GM23338 (cell line): ENCODE data around the gene RNF217. TPM values are rescaled to one million over a fixed set of nuclear protein-coding genes. Genes with fewer than 3 reads are reported as not detected.

Experiments used
- ATAC-seq: fragments of 200-7000 bp; cut with Tn5 transposase; 3 replicates; pipeline ENCODE4 v1.9.1; 2020
- DNase-seq: peaks from one replicate; pipeline ENCODE4 v3.0.0-alpha.2; 2015; ENCODE audit warnings: low spot score
- H2AFZ ChIP-seq: fragments of 200-600 bp; sonication (generic); 2 replicates; pipeline ENCODE4 v1.8.0; 2016; ENCODE audit warnings: antibody characterized with exemption, mild to moderate bottlenecking, moderate library complexity
- H3F3A ChIP-seq: fragments of 200-600 bp; sonication (generic); replicated peaks from 2 replicates; pipeline ENCODE4 v1.8.0; 2017; ENCODE audit warnings: antibody characterized with exemption, mixed run types, low read depth
- H3K27ac ChIP-seq: fragments of 200-600 bp; sonication (generic); 2 replicates; pipeline ENCODE4 v1.6.1; 2016; ENCODE audit warnings: low read depth
- H3K27me3 ChIP-seq: fragments of 200-600 bp; sonication (generic); 2 replicates; pipeline ENCODE4 v1.8.0; 2016; ENCODE audit warnings: mild to moderate bottlenecking, mixed run types, moderate library complexity; ENCODE audit not compliant: insufficient read depth
- H3K36me3 ChIP-seq: fragments of 200-600 bp; sonication (generic); 2 replicates; pipeline ENCODE4 v1.8.0; 2016; ENCODE audit warnings: mild to moderate bottlenecking; ENCODE audit not compliant: insufficient read depth
- H3K4me1 ChIP-seq: fragments of 200-600 bp; sonication (generic); 2 replicates; pipeline ENCODE4 v1.8.0; 2016; ENCODE audit warnings: mild to moderate bottlenecking, moderate library complexity; ENCODE audit not compliant: insufficient read depth
- H3K4me2 ChIP-seq: fragments of 200-600 bp; sonication (generic); 2 replicates; pipeline ENCODE4 v1.7.1; 2017; ENCODE audit warnings: mixed run types
- H3K4me3 ChIP-seq: fragments of 200-600 bp; sonication (generic); 2 replicates; pipeline ENCODE4 v1.6.1; 2016; ENCODE audit warnings: mixed run types
- H3K79me2 ChIP-seq: fragments of 200-600 bp; sonication (generic); replicated peaks from 2 replicates; pipeline ENCODE4 v1.8.0; 2017; ENCODE audit warnings: mild to moderate bottlenecking; ENCODE audit not compliant: insufficient read depth
- H3K9me2 ChIP-seq: fragments of 200-600 bp; sonication (generic); 2 replicates; pipeline ENCODE4 v1.8.0; 2017; ENCODE audit not compliant: insufficient read depth
- H4K20me1 ChIP-seq: fragments of 200-600 bp; sonication (generic); replicated peaks from 2 replicates; pipeline ENCODE4 v1.8.0; 2017; ENCODE audit warnings: mild to moderate bottlenecking; ENCODE audit not compliant: insufficient read depth
- H3K27ac Mint-ChIP-seq: 2 replicates; pipeline ENCODE4 v1.8.0; 2020; ENCODE audit warnings: inconsistent platforms, mild to moderate bottlenecking, moderate library complexity, mixed read lengths
- H3K27me3 Mint-ChIP-seq: 3 replicates; pipeline ENCODE4 v1.8.0; 2022; ENCODE audit warnings: low read depth, mild to moderate bottlenecking, moderate library complexity, mixed read lengths, inconsistent platforms; ENCODE audit not compliant: insufficient read depth, poor library complexity
- H3K36me3 Mint-ChIP-seq: 3 replicates; pipeline ENCODE4 v1.8.0; 2021; ENCODE audit warnings: low read depth, mild to moderate bottlenecking, inconsistent platforms, moderate library complexity, mixed read lengths
- H3K4me1 Mint-ChIP-seq: 3 replicates; pipeline ENCODE4 v1.8.0; 2020; ENCODE audit warnings: mild to moderate bottlenecking, inconsistent platforms, mixed read lengths
- H3K4me3 Mint-ChIP-seq: 3 replicates; pipeline ENCODE4 v1.8.0; 2021; ENCODE audit warnings: moderate library complexity, mild to moderate bottlenecking, inconsistent platforms, mixed read lengths
- H3K9me3 Mint-ChIP-seq: 3 replicates; pipeline ENCODE4 v1.8.0; 2020; ENCODE audit warnings: moderate library complexity, mild to moderate bottlenecking, inconsistent platforms, mixed read lengths
- CREB1 ChIP-seq: fragments of 250-450 bp; sonication (Bioruptor Pico); IDR thresholded peaks from 2 replicates; pipeline ENCODE4 v1.5.0; 2020; ENCODE audit warnings: low read depth, mild to moderate bottlenecking, moderate library complexity
- EZH2 ChIP-seq: fragments of 200-600 bp; sonication (generic); IDR thresholded peaks from one replicate; pipeline ENCODE4 v1.8.0; 2017; ENCODE audit warnings: antibody characterized with exemption, mild to moderate bottlenecking, low read depth; ENCODE audit not compliant: unreplicated experiment
- EZH2phosphoT487 ChIP-seq: fragments of 200-600 bp; sonication (generic); IDR thresholded peaks from one replicate; pipeline ENCODE4 v1.8.1; 2018; ENCODE audit warnings: antibody characterized with exemption; ENCODE audit not compliant: unreplicated experiment
- NANOG ChIP-seq: IDR thresholded peaks from 2 replicates; pipeline ENCODE4 v1.6.1; 2016; ENCODE audit warnings: antibody characterized with exemption, borderline replicate concordance
- POLR2AphosphoS5 ChIP-seq: IDR thresholded peaks from 2 replicates; pipeline ENCODE4 v1.6.1; 2016; ENCODE audit warnings: antibody characterized with exemption, low read depth
- STAT1 ChIP-seq: IDR thresholded peaks from one replicate; pipeline ENCODE4 v1.6.1; 2016; ENCODE audit warnings: antibody characterized with exemption; ENCODE audit not compliant: unreplicated experiment
- ZNF114 ChIP-seq: fragments of 250-450 bp; sonication (Bioruptor Pico); IDR thresholded peaks from 2 replicates; pipeline ENCODE4 v1.5.0; 2020; ENCODE audit warnings: mild to moderate bottlenecking, moderate library complexity
- ZNF331 ChIP-seq: fragments of 250-450 bp; sonication (Bioruptor Pico); IDR thresholded peaks from 2 replicates; pipeline ENCODE4 v1.5.0; 2020; ENCODE audit warnings: low read depth, mild to moderate bottlenecking, moderate library complexity
- polyA plus RNA-seq: library from polyadenylated mRNA; unstranded; fragments of >200 nt; fragmentation: Nextera tagmentation; extraction: Ambion mirVana; gene quantifications from 2 replicates; pipeline ENCODE4 v1.2.1, GENCODE V29; 2016
- total RNA-seq: library from RNA; depleted of rRNA; stranded (reverse); fragments of >200 nt; shearing (Covaris generic); gene quantifications from 2 replicates; pipeline ENCODE4 v1.2.3, GENCODE V29; 2014
- TF ChIP-seq, protein P1 (sequence below): fragments of 250-450 bp; sonication (Bioruptor Pico); IDR thresholded peaks from 2 replicates; pipeline ENCODE4 v1.5.0; 2020; ENCODE audit warnings: mild to moderate bottlenecking, moderate library complexity
- TF ChIP-seq, protein P2 (sequence below): IDR thresholded peaks from one replicate; pipeline ENCODE4 v1.6.1; 2018; ENCODE audit warnings: antibody characterized with exemption; ENCODE audit not compliant: unreplicated experiment
- TF ChIP-seq, protein P3 (sequence below), 2 experiments: fragments of 200-600 bp in 1 of 2; sonication (generic) in 1 of 2; conservative IDR thresholded peaks; 2 replicates each; pipeline versions ENCODE4 v1.5.1 to v1.6.1; 2016 to 2017; ENCODE audit warnings: antibody characterized with exemption in 2 of 2, low read depth in 2 of 2, mild to moderate bottlenecking in 2 of 2, moderate library complexity in 1 of 2

RNF217 gene
- total and polyA plus RNA-seq, 2 experiments from 2014 or later = 1.7 to 6.2 TPM

DNA sequence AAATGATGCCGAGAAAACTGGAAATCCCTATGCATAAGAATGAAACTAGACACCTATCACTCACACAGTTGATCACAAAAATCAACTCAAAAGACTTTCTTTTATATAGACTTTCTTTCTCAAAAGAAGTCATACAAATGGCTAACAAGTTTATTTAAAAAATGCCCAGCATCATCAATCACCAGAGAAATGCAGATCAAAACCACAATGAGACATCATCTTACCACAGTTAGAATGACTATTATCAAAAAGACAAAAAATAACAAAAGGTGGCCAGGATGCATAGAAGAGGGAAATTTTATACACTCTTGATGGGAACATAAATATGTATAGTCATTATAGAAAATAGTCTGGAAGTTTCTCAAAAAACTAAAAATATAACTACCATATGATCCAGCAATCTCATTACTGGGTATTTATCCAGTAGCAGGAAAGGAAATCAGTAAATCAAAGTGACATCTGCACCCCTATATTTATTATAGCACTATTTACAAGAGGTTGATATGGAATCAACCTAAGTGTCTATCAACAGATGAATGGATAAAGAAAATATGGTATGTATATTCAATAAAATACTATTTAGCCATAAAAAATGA, 3.4 kb upstream of the RNF217 start:
- TF ChIP-seq, protein P1, sequence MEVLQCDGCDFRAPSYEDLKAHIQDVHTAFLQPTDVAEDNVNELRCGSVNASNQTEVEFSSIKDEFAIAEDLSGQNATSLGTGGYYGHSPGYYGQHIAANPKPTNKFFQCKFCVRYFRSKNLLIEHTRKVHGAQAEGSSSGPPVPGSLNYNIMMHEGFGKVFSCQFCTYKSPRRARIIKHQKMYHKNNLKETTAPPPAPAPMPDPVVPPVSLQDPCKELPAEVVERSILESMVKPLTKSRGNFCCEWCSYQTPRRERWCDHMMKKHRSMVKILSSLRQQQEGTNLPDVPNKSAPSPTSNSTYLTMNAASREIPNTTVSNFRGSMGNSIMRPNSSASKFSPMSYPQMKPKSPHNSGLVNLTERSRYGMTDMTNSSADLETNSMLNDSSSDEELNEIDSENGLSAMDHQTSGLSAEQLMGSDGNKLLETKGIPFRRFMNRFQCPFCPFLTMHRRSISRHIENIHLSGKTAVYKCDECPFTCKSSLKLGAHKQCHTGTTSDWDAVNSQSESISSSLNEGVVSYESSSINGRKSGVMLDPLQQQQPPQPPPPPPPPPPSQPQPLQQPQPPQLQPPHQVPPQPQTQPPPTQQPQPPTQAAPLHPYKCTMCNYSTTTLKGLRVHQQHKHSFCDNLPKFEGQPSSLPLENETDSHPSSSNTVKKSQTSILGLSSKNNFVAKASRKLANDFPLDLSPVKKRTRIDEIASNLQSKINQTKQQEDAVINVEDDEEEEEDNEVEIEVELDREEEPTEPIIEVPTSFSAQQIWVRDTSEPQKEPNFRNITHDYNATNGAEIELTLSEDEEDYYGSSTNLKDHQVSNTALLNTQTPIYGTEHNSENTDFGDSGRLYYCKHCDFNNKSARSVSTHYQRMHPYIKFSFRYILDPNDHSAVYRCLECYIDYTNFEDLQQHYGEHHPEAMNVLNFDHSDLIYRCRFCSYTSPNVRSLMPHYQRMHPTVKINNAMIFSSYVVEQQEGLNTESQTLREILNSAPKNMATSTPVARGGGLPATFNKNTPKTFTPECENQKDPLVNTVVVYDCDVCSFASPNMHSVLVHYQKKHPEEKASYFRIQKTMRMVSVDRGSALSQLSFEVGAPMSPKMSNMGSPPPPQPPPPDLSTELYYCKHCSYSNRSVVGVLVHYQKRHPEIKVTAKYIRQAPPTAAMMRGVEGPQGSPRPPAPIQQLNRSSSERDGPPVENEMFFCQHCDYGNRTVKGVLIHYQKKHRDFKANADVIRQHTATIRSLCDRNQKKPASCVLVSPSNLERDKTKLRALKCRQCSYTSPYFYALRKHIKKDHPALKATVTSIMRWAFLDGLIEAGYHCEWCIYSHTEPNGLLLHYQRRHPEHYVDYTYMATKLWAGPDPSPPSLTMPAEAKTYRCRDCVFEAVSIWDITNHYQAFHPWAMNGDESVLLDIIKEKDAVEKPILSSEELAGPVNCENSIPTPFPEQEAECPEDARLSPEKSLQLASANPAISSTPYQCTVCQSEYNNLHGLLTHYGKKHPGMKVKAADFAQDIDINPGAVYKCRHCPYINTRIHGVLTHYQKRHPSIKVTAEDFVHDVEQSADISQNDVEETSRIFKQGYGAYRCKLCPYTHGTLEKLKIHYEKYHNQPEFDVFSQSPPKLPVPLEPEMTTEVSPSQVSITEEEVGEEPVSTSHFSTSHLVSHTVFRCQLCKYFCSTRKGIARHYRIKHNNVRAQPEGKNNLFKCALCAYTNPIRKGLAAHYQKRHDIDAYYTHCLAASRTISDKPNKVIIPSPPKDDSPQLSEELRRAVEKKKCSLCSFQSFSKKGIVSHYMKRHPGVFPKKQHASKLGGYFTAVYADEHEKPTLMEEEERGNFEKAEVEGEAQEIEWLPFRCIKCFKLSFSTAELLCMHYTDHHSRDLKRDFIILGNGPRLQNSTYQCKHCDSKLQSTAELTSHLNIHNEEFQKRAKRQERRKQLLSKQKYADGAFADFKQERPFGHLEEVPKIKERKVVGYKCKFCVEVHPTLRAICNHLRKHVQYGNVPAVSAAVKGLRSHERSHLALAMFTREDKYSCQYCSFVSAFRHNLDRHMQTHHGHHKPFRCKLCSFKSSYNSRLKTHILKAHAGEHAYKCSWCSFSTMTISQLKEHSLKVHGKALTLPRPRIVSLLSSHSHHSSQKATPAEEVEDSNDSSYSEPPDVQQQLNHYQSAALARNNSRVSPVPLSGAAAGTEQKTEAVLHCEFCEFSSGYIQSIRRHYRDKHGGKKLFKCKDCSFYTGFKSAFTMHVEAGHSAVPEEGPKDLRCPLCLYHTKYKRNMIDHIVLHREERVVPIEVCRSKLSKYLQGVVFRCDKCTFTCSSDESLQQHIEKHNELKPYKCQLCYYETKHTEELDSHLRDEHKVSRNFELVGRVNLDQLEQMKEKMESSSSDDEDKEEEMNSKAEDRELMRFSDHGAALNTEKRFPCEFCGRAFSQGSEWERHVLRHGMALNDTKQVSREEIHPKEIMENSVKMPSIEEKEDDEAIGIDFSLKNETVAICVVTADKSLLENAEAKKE = no peak
- no peak for TF ChIP-seq EZH2
- TF ChIP-seq EZH2phosphoT487 = no peak
- TF ChIP-seq, protein P2, sequence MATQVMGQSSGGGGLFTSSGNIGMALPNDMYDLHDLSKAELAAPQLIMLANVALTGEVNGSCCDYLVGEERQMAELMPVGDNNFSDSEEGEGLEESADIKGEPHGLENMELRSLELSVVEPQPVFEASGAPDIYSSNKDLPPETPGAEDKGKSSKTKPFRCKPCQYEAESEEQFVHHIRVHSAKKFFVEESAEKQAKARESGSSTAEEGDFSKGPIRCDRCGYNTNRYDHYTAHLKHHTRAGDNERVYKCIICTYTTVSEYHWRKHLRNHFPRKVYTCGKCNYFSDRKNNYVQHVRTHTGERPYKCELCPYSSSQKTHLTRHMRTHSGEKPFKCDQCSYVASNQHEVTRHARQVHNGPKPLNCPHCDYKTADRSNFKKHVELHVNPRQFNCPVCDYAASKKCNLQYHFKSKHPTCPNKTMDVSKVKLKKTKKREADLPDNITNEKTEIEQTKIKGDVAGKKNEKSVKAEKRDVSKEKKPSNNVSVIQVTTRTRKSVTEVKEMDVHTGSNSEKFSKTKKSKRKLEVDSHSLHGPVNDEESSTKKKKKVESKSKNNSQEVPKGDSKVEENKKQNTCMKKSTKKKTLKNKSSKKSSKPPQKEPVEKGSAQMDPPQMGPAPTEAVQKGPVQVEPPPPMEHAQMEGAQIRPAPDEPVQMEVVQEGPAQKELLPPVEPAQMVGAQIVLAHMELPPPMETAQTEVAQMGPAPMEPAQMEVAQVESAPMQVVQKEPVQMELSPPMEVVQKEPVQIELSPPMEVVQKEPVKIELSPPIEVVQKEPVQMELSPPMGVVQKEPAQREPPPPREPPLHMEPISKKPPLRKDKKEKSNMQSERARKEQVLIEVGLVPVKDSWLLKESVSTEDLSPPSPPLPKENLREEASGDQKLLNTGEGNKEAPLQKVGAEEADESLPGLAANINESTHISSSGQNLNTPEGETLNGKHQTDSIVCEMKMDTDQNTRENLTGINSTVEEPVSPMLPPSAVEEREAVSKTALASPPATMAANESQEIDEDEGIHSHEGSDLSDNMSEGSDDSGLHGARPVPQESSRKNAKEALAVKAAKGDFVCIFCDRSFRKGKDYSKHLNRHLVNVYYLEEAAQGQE = no peak
- no peak for TF ChIP-seq CREB1
- no peak for TF ChIP-seq STAT1
- TF ChIP-seq NANOG = no peak
- no peak for TF ChIP-seq ZNF114 (CRISPR knock-in tag)
- no peak for TF ChIP-seq ZNF331 (CRISPR knock-in tag)
- no peak for TF ChIP-seq POLR2AphosphoS5
- TF ChIP-seq, protein P3, sequence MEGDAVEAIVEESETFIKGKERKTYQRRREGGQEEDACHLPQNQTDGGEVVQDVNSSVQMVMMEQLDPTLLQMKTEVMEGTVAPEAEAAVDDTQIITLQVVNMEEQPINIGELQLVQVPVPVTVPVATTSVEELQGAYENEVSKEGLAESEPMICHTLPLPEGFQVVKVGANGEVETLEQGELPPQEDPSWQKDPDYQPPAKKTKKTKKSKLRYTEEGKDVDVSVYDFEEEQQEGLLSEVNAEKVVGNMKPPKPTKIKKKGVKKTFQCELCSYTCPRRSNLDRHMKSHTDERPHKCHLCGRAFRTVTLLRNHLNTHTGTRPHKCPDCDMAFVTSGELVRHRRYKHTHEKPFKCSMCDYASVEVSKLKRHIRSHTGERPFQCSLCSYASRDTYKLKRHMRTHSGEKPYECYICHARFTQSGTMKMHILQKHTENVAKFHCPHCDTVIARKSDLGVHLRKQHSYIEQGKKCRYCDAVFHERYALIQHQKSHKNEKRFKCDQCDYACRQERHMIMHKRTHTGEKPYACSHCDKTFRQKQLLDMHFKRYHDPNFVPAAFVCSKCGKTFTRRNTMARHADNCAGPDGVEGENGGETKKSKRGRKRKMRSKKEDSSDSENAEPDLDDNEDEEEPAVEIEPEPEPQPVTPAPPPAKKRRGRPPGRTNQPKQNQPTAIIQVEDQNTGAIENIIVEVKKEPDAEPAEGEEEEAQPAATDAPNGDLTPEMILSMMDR (conservative IDR thresholded peaks at IDR 0.05; ENCODE audit: low read depth in 2 of 2) = no peak
- Mint-ChIP-seq H3K27me3 (peaks cover 11% of the 10 kb centered on the region), H3K27ac (no peak overlapping the region), H3K4me1 (peaks cover 15% of the 10 kb centered on the region), H3K4me3 (no peak overlapping the region), H3K9me3 (no peaks in the 10 kb centered on the region), H3K36me3 (no peaks in the 10 kb centered on the region; the same call in 2 of the 3 replicates)
- DNase-seq = no peak
- peaks cover 1% of the 10 kb centered on the region; the same call in 1 of the 2 replicates for H3K4me1 ChIP-seq
- no peak overlapping the region for H3K4me3 ChIP-seq
- H3K36me3 ChIP-seq = no peaks in the 10 kb centered on the region
- H3K79me2 ChIP-seq = no peaks in the 10 kb centered on the region
- H3F3A ChIP-seq = no peaks in the 10 kb centered on the region
- H3K27ac ChIP-seq = no peak overlapping the region
- H2AFZ ChIP-seq = no peak overlapping the region
- H3K9me2 ChIP-seq = no peaks in the 10 kb centered on the region
- no peak for ATAC-seq
- no peaks in the 10 kb centered on the region for H4K20me1 ChIP-seq
- H3K4me2 ChIP-seq = no peak overlapping the region
- H3K27me3 ChIP-seq = peaks cover 23% of the 10 kb centered on the region
